Epithelial cell of esophagus (primary cell): ENCODE data around the gene RAB3B.

Experiments
- DNase-seq: peaks from one replicate; pipeline ENCODE4 v3.0.0; 2010; ENCODE audit warnings: low read depth
- H3K4me3 ChIP-seq: 2 replicates; pipeline ENCODE4 v1.5.1; 2011; ENCODE audit warnings: mild to moderate bottlenecking, low read length, control low read depth
- TF ChIP-seq, protein P1 (sequence below): IDR thresholded peaks from 2 replicates; pipeline ENCODE4 v1.5.1; 2011; ENCODE audit warnings: low read depth, mild to moderate bottlenecking, low read length, control low read depth, inconsistent platforms; ENCODE audit not compliant: insufficient read depth; ENCODE audit errors: missing control alignments

The RAB3B gene

DNA sequence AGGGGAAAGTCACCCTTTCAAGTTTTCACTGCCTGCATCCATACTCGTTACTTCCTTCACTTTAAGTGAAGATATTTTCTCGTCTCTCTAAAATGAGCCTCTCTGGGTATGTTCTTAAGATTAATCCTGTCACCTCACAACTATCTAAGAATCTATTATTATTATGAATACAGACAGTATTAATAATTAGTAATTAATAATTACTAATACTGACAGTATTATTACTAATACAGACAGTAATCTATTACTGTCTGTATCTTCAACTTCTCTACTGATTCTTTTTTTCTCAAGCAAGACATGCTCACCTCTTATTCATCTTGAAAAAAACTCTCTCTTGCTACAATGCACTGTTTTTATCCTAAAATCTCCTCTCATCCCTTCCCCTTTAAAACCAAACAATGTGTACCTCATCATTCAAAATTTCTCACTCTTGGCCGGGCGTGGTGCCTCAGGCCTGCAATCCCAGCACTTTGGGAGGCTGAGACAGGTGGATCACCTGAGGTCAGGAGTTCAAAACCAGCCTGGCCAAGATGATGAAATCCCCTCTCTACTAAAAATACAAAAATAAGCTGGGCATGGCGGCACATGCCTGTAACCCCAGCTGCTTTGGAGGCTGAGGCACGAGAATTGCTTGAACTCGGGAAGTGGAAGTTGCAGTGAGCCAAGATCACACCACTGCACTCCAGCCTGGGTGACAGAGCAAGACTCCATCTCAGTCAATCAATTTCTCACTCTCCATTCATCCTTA lies 119.7 kb downstream of the RAB3B start:
- DNase-seq, result peak; percentile 3
- TF ChIP-seq, protein P1, sequence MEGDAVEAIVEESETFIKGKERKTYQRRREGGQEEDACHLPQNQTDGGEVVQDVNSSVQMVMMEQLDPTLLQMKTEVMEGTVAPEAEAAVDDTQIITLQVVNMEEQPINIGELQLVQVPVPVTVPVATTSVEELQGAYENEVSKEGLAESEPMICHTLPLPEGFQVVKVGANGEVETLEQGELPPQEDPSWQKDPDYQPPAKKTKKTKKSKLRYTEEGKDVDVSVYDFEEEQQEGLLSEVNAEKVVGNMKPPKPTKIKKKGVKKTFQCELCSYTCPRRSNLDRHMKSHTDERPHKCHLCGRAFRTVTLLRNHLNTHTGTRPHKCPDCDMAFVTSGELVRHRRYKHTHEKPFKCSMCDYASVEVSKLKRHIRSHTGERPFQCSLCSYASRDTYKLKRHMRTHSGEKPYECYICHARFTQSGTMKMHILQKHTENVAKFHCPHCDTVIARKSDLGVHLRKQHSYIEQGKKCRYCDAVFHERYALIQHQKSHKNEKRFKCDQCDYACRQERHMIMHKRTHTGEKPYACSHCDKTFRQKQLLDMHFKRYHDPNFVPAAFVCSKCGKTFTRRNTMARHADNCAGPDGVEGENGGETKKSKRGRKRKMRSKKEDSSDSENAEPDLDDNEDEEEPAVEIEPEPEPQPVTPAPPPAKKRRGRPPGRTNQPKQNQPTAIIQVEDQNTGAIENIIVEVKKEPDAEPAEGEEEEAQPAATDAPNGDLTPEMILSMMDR, result no peak
- no peak overlapping the region for H3K4me3 ChIP-seq

DNA sequence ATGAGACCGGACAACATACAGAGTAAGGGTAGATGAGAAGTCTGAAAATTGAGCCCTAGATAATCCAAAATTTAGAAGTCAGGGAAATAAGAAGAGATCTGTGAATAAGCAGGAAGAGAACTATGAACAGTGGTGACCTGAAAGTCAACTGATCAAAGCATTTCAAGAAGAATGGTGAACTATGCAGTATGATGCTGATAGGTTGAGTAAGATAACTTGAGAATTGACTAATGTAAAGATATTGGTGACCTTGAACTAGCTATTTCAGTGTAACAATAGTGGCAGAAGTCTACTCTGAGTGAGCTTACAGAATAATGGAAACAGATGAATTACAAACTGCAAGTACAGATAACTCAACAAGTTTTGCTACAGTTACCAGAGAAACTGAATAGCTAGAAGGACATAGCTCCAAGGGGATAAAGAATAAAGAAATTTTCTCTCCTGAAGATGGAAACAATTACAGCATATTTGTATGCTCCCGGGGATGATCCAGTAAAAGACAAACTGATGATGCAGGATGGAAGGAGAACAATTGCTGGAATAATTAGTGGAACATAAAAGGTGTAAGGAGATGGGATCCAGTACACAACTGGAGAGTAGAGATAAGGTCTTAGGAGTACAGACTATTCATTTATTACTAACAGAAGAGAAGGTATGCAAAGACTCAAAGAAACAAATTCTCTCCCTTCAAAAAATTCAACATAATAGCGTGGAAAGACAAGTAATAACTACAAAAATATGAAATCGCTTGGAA lies 122.8 kb downstream of the RAB3B start:
- H3K4me3 ChIP-seq, result no peak overlapping the region
- no peak for DNase-seq
- TF ChIP-seq, protein P1, result no peak

DNA sequence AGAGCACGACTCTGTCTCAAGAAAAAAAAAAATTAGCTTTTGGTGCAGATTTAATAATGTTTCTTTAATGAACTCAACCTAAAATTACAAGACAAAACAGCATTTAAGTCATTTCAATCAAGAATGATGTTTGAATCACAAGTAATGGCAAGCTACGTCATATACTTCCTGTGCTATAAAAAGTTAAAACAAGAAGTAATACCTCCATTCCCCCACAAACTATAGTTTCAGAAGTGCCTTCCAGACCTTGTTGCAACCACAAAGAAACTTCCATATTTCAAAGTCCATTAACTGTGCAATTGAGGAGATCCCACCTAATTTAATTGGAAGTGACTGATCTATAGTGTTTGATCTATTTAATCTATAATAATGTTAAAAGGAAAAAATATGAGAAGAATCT lies 127.1 kb downstream of the RAB3B start:
- no peak overlapping the region for H3K4me3 ChIP-seq
- TF ChIP-seq, protein P1, result no peak
- DNase-seq, result no peak

DNA sequence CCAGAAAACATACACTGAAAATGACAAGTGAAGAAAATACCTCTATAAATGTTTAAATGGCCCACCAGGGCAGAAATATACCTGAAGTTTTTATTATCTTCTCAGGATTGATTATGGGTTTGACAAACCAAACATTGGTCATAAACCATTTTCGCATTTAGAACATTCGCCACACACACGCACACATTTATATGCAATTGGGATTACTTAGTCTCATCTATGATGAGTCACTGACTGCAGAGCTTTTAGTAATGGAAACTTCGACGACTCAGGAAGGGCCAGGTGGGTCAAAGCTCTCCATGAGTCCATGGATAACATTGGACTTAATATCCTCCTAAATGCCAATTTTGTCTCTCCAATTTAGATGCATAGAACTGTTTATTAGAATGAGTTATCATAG lies 128.8 kb downstream of the RAB3B start:
- no peak overlapping the region for H3K4me3 ChIP-seq
- TF ChIP-seq, protein P1, result no peak

DNA sequence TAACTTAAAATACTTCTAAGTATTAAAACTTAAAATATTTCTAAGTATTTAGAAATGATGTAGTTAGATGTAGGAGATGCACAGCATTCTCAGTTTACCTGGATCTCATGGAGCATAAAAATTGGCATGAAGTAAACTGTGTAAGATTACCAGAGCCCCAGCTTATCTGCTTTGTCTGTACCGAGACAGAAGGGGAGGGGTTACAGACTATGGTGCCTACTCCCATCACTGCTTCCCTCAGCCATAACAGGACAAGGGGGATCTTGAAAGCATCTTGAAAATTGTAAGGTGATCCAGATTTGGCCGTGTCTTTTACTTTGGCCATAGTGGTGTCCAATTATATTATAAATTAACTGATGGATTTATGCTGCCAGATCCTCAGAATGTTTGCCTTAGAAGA lies 130.8 kb downstream of the RAB3B start:
- no peak overlapping the region for H3K4me3 ChIP-seq
- no peak for DNase-seq
- TF ChIP-seq, protein P1, result no peak

More for the DNA sequence above, 128.8 kb downstream of the RAB3B start:
- peak; percentile 5 for DNase-seq

DNA sequence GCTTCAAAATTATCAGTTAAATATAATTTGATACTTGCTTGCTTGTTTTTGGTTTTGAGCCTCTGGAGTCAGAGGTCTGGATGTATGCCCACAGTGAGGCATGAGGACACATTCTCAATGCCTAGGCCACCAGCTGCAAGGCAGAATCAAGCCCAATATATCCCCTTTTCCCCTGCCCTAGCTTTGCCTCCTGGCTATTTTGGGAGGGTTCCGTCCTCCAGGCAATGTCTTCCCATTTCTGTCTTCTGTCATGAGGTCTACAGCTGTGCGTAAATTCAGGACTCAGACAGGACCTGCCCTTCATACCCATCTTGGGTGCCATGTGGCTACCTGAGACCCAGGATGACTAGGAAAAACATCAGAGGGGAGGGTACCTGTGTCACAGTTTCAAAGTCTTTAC lies 131.2 kb downstream of the RAB3B start:
- TF ChIP-seq, protein P1, result no peak
- H3K4me3 ChIP-seq, result no peak overlapping the region
- no peak for DNase-seq

DNA sequence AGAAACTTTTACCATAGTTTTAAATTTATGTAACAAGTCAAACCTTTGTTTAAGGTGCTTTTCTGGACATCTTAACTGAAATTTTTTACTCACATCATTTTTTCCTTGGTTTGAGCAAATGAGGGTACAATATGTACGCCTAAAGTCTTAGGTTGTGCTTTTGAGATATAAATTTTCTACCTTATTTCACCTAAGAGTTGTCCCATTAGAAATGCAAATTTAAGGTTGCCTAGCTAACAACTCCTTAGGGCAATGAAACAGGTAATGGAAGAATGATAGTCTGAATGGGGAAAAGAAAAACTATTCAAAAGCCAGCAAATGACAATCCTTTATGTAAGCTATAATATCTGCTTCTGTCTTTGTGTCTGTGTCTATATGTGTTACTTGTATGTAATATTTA lies 131.6 kb downstream of the RAB3B start:
- TF ChIP-seq, protein P1, result no peak
- no peak overlapping the region for H3K4me3 ChIP-seq
- no peak for DNase-seq
